ENCODE data around the gene ZFP57. TPM values are rescaled to one million over a fixed set of nuclear protein-coding genes. Genes with fewer than 3 reads are reported as not detected.

Gene ZFP57
- total RNA-seq, 1 experiment from 2014 or later, result not detected

- BruUV-seq (replicated peaks), result no TSS peak
- intact Hi-C loops (cut with micrococcal nuclease; ENCODE audit: unreplicated experiment), result no loop called here
- Mint-ChIP-seq H3K4me3 (ENCODE audit: unreplicated experiment) (peak overlapping the region; percentile 84), H3K4me1 (ENCODE audit: low read depth, unreplicated experiment) (peaks cover 7% of the 10 kb centered on the region), H3K27ac (ENCODE audit: unreplicated experiment) (no peak overlapping the region), H3K9me3 (ENCODE audit: unreplicated experiment) (no peaks in the 10 kb centered on the region), H3K36me3 (ENCODE audit: insufficient read depth, unreplicated experiment) (no peaks in the 10 kb centered on the region), H3K27me3 (ENCODE audit: insufficient read depth, unreplicated experiment) (peaks cover 38% of the 10 kb centered on the region)
- peak; percentile 3 to 45 for DNase-seq
- TF ChIP-seq, protein P1, sequence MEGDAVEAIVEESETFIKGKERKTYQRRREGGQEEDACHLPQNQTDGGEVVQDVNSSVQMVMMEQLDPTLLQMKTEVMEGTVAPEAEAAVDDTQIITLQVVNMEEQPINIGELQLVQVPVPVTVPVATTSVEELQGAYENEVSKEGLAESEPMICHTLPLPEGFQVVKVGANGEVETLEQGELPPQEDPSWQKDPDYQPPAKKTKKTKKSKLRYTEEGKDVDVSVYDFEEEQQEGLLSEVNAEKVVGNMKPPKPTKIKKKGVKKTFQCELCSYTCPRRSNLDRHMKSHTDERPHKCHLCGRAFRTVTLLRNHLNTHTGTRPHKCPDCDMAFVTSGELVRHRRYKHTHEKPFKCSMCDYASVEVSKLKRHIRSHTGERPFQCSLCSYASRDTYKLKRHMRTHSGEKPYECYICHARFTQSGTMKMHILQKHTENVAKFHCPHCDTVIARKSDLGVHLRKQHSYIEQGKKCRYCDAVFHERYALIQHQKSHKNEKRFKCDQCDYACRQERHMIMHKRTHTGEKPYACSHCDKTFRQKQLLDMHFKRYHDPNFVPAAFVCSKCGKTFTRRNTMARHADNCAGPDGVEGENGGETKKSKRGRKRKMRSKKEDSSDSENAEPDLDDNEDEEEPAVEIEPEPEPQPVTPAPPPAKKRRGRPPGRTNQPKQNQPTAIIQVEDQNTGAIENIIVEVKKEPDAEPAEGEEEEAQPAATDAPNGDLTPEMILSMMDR (IDR thresholded peaks at IDR 0.05; ENCODE audit: insufficient read depth in 1 of 2, low read depth in 1 of 2, low read length in 1 of 2, severe bottlenecking in 1 of 2, unreplicated experiment in 1 of 2), result no peak
- ChIA-PET CTCF (interaction anchor here (0.6 to 1.0 kb wide), 6 partner anchors 14 to 1667 kb away, joined by 4 to 5 read pairs (median 4); no protein-coding TSS in a partner anchor), POLR2A (interaction anchor here (0.6 kb wide), 1 partner anchor 809 kb away, joined by 3 read pairs; no protein-coding TSS in a partner anchor)
- no peaks in the 10 kb centered on the region for H3K27me3 ChIP-seq (replicated peaks; ENCODE audit: control insufficient read depth, insufficient read depth, low read length)
- H3K4me1 ChIP-seq, result 0 out of 2 replicates have a peak, but pooled peaks cover 5% of the 10 kb centered on the region
- H3K4me3 ChIP-seq (ENCODE audit: low read depth, low read length), result peak overlapping the region; percentile 43
- no peaks in the 10 kb centered on the region for H3K36me3 ChIP-seq (ENCODE audit: control insufficient read depth, insufficient read depth, low read length)
- no peaks in the 10 kb centered on the region for H3K9me3 ChIP-seq
Observed at GRCh38 chr6:29627755-29628418, 53.1 kb downstream of the ZFP57 start.

DNA sequence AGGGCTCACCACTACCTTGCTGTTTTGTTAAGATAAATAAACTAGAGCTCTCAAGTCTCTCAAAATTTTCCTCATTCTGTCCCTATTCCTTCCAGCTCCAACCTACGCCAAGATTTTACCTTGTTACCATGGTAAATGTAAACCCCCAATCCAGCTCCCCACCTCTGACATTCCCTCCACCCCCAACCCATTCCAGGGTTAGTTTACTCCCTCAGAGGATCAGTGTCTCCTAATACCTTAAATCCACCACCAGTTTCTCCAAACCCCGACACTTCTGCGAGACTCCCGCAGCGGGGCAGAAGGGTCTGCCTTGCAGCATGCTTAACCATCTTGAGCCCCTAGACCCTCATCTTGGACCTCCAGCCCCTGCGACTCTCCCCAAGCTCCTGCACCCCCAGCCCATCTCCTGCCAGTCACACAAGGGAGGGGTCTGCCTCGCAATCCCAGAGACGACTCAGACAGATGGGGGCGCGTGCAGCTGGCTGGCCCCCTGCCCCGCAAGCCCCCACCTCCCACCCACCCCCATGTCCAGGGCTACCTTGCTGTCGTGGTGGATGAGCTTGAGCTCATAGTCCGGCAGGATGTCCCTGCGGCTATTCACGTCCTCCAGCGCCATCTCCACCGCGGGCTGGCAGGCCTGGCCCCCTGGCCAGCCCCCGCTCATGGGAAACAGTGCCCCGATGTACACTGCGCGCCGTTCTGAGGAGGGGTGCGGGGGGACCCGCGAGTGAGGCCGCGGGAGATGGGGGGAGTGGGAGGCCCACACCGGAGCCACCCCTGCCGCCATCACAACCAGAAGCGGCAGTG, 53.8 kb downstream of the ZFP57 start:
- TF ChIP-seq, protein P1 (IDR thresholded peaks at IDR 0.05; ENCODE audit: insufficient read depth in 1 of 2, low read depth in 1 of 2, low read length in 1 of 2, severe bottlenecking in 1 of 2, unreplicated experiment in 1 of 2), result no peak
- Mint-ChIP-seq H3K36me3 (ENCODE audit: insufficient read depth, unreplicated experiment) (no peaks in the 10 kb centered on the region), H3K9me3 (ENCODE audit: unreplicated experiment) (no peaks in the 10 kb centered on the region), H3K4me3 (ENCODE audit: unreplicated experiment) (no peak overlapping the region), H3K4me1 (ENCODE audit: low read depth, unreplicated experiment) (peaks cover 6% of the 10 kb centered on the region), H3K27me3 (ENCODE audit: insufficient read depth, unreplicated experiment) (peaks cover 42% of the 10 kb centered on the region), H3K27ac (ENCODE audit: unreplicated experiment) (no peak overlapping the region)
- Histone ChIP-seq H3K27me3 (replicated peaks; ENCODE audit: control insufficient read depth, insufficient read depth, low read length) (no peaks in the 10 kb centered on the region), H3K9me3 (no peaks in the 10 kb centered on the region), H3K4me1 (0 out of 2 replicates have a peak, but pooled peaks cover 5% of the 10 kb centered on the region), H3K36me3 (ENCODE audit: control insufficient read depth, insufficient read depth, low read length) (no peaks in the 10 kb centered on the region), H3K4me3 (ENCODE audit: low read depth, low read length) (no peak overlapping the region)
- CTCF ChIA-PET, result no interaction called here
- intact Hi-C loops (cut with micrococcal nuclease; ENCODE audit: unreplicated experiment), result no loop called here
- BruUV-seq (replicated peaks), result no TSS peak
- no peak for DNase-seq
- POLR2A ChIA-PET, result no interaction called here

DNA sequence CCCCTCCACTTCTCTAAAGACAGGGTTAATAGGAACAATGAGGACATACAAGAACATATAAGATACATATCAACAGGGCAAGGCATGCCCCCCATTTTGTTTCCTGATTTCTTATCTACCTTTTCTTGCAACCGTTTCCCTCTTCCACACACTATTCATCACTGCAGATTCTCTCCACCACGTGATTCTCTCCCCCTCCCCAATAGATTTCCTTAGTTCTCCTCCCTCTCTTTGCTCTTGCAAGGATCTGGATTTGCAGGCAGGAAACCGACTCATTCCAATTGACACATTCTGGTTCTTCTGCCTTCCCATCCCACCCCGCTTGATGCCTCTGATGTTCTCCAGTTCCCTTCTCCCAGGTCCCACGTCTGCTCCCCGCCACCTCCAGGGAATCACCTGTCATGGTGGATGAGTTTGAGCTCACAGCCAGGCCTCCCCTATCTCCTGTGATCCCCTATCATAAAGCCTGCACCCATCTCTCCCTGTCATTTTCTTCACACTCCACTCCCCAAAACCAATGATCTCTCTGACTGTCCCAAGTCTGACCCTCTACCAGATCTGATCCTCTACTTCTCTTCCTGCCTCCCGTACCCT, 55.5 kb downstream of the ZFP57 start:
- intact Hi-C loops (cut with micrococcal nuclease; ENCODE audit: unreplicated experiment), result no loop called here
- H3K4me3 ChIP-seq (ENCODE audit: low read depth, low read length), result no peak overlapping the region
- H3K36me3 ChIP-seq (ENCODE audit: control insufficient read depth, insufficient read depth, low read length), result no peaks in the 10 kb centered on the region
- no peaks in the 10 kb centered on the region for H3K36me3 Mint-ChIP-seq (ENCODE audit: insufficient read depth, unreplicated experiment)
- no peaks in the 10 kb centered on the region for H3K4me1 ChIP-seq
- no peak for DNase-seq
- H3K9me3 Mint-ChIP-seq (ENCODE audit: unreplicated experiment), result no peaks in the 10 kb centered on the region
- ChIA-PET POLR2A (no interaction called here), CTCF (no interaction called here)
- H3K27me3 Mint-ChIP-seq (ENCODE audit: insufficient read depth, unreplicated experiment), result peaks cover 29% of the 10 kb centered on the region
- no peaks in the 10 kb centered on the region for H3K4me1 Mint-ChIP-seq (ENCODE audit: low read depth, unreplicated experiment)
- BruUV-seq (replicated peaks), result no TSS peak
- H3K9me3 ChIP-seq, result no peaks in the 10 kb centered on the region
- TF ChIP-seq, protein P1 (IDR thresholded peaks at IDR 0.05; ENCODE audit: insufficient read depth in 1 of 2, low read depth in 1 of 2, low read length in 1 of 2, severe bottlenecking in 1 of 2, unreplicated experiment in 1 of 2), result no peak
- no peaks in the 10 kb centered on the region for H3K27me3 ChIP-seq (replicated peaks; ENCODE audit: control insufficient read depth, insufficient read depth, low read length)
- no peak overlapping the region for H3K27ac Mint-ChIP-seq (ENCODE audit: unreplicated experiment)
- H3K4me3 Mint-ChIP-seq (ENCODE audit: unreplicated experiment), result no peak overlapping the region

All from Caco-2 (cell line).